CD4-positive, alpha-beta T cell treated with Interferon gamma for 1 hour (primary cell): Measurements from ENCODE around the gene PCYT2.
A peak's percentile ranks its signal among the peaks of the same experiment; 100 is the strongest.
"Not testable (repeated sequence)": the region's sequence is repeated elsewhere in the genome, so short reads cannot be mapped to it uniquely, and the experiment has no call there.

ENCODE experiments used
- DNase-seq: peaks from one replicate; pipeline ENCODE4 v3.0.0-alpha.2; 2020

The PCYT2 gene

DNA sequence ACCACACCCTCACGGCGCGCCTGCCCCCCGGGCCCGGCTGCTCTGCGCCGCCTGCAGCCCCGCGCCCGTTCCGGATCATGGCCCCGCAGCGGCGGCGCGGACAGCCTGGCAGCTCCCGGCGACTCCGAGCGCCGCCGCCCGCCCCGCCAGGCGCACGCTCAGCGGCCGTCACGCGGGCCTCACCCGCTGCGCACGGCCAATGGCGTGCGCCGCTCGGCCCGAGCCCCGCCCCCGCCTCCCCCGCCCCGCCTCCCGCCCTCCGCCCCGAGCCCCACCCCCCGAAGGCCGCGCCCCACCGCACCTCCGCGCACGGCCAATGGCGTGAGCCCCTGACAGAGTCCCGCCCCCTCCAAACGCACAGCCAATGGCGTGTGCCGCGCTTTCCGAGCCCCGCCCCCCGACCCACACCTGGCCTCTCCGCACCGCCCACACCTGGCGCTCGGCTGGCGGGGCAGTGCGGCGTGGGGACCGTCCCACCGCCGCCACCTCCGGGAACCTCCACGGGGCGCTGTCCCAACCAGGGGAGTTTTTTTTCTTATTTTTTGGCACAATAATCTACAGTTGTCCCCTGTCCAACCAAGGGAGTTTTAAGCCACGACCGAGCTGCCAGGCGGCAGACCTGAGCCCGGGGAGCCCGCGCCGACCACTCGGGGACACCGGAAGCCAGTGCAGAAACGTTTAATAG lies at the start of gene PCYT2:
PCYT2 (minus strand) TSS at position 123 of the 685 bp plus-strand sequence; CDS start at position 79, 44 bp downstream.
- peak; percentile 91 for DNase-seq

DNA sequence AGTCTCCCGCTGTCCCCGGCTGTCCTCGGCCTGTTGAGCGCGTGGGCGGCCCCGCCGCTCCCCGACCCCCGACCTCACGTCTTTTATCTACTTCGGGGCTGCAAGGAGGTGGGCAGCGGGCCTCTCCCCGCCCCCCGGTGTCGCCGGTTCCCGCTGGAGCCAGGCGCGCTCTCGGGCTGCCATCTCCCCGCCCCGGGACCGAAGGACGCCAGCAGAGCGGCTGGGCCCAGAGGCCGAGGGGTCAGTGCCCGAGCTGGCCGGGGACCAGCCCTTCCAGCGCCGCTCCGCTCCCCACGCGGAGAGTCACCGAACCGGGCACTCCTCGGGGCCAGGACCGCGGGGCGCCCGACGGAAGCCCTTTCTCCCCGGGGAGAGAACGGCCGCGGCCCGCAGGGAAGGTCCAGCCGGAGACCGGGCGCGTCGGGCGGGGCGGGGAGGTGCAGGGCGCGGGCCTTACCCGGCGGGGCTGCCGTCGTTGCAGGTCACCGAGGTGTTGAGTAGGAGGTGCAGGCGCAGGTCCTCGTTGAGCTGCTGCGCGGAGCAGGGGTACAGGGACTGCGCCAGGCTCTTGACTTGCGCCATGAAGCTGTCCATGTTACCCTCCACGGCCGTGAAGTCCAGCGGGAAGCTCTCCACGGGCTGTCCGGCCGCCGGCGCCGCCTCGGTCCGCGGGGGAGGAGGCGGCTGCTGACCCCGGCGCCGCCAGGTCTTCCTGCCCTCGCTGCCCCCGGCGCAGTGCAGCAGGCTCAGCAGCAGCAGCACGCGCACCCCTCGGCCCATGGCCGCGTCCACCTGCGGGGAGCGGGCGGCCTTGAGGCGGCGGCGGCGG lies 49.1 kb upstream of the PCYT2 start:
- no peak for DNase-seq

DNA sequence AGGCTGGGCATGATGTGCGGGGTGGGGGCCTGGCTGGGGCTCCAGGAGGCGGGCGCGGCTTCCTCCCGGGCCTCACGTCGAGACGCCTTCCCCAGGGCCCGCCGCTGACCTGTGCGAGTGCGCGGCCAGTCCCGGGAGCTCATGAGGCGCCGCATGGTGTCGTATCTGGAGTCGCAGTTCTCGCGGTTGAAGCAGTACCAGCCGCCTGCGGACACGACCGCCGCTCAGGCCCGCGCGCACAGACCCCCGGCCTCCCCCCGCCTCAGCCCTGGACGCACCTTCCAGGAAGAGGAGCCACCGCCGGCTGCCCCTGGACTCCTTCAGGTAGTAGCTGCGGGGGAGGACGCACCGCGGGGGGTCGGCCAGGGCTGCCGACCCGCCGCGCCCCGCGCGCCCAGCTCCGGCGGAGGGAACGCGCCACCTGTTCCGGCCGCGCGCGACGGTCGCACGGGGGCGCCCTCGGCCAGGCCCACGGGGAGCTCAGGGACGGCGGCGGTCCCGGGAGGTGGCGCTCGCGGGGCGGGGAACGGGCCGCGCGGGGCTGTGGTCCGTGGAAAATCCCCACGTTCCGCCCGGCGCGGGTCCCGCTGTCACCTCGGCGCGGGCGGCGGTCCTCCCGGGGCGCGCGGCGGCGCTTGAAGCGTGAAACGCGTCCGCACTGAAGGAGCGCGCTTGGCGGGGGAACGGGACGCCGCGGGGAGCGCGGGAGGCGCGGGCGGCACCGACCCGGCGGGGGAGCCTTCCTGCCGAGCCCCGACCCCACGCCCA lies 48.3 kb upstream of the PCYT2 start:
- peak; percentile 77 for DNase-seq

DNA sequence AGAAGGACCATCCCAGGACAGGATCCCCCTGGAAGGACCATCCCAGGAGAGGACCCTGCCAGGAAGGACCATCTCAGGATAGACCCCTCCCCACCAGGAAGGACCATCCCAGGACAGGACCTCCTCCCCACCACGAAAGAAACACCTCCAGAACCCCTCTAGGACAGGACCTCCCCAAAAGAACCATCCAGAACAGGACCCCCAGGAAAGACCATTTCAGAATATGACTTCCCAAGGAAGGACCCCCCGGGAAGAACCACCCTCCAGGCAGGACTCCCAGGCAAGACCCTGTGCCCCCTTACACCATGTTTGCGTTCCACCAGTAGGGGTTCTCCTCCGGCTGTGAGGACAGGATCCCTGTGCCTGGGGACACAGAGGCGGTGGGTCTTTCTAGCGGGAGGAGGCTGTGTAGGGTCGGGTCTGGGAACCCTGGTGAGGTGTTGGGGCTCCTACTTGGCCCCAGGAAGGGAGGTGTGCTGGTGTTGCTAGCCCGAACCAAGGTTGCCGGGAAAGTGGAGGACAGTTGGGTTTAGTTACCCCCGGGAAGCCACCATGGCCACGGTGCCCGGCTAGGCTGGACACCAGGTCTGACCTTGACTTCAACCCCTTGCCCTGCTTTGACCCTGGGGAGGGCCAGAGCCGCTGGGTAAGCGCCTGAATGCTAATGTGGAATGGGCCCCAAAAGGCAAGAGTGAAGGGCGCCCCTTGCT lies 47.6 kb upstream of the PCYT2 start:
- no peak for DNase-seq

DNA sequence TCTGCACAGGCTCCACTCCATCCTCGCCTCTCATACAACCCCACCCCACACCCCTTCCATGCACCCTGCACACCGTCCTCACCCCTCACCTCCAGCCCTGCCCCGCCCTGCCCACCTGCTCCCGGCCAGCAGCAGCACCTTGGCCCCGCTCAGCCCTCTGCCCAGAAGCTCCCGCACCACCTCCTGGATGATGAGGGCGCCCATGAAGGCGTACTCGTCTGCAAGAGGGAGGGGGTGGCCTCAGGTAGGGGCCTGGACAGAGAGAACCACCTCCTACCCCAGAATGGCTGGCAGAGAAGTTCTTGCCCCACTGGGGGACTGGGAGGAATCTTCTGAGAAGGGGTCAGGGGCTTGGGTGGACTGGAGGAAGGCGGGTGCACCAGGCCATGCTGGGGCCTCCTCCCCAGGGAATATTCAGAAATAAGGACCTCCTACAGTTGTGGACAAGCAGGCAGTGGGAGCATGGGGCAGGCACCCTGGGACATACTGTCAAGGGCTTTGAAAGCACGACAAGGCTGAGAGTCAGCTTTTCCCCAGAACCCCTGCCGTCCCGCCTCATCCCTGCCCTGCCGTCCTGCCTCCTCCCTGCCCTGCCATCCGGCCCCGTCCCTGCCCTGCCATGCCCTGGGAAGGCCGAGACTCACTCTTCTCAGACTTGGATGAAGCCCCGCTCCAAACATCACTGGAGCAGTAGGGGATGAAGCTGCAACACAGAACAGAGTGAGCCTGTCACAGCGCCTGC lies 46.7 kb upstream of the PCYT2 start:
- no peak for DNase-seq

DNA sequence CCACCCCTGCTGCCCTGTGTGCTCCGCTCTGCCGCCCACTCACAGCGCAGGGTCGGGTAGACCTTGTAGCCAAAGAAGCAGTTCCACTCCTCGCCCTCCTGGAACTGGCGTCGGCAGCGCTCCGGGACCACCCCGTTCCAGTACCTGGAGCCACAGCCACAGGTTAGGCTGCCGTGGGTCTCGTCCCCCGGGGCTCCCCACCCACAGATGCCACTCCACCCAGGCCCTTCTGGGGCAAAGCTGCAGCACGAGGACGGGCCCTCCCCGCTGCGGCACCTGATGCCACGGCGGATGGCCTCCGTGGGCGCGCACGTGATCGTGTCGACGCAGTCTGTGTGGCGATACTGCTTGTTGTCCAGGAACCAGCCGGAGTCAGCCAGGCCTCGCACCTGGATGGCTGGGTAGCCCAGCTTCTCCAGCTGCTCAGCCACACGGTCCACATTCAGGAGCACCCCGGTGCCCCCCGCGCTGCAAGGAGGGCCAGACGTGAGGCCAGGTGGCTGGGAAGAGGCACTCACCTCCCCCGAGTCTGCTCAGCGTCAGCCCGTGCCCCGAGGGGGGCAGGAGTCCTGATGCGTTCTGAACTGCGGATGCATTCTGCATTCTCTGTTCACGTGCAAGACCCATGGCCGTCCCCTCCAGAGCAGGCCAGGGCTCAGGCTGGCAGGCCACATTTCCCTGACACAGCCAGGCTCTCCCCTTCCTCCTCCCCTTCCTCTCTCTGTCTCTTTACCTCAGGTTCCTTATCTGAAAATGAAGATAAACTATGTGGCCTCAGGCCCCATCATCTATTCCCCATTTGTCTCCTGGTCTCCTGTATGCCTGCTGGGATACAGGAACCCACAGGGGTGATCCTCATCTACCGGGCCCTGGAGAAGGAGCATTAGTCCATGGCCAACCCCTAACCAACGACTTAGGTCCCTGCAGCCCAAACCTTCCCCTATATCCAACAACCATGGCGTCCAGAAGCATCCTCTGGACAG lies 45.7 kb upstream of the PCYT2 start:
- no peak for DNase-seq

DNA sequence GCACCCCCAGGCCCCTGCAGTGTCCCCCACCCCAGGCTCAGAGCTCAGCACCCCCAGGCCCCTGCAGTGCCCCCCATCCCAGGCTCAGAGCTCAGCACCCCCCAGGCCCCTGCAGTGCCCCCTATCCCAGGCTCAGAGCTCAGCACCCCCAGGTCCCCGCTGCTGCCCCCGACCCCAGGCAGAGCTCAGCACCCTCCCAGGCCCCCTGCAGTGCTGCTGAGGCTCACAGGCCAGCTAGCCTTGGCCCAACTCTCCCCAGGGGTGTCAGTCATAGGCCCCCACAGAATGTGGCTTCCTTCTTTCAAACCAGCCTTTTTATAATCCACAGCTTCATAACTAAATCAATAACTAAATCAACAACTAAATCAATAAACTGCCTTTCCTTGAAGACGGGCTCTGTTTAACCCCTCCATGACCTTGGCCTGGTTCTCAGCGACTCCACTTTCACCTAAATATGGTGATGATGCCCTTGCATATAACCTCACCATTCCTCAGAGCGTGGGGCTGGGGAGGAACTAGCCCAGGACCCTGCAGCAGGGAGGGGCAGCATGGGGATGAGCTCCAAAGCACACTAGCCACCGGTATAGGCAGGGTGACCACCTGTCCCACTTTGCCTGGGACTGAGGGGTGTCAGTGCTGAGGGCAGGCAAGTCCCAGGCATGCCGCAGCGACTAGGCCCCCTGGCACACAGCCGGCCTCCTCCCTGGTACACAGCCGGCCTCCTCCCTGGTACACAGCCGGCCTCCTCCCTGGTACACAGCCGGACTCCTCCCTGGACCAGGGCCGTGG lies 44.8 kb upstream of the PCYT2 start:
- no peak for DNase-seq

DNA sequence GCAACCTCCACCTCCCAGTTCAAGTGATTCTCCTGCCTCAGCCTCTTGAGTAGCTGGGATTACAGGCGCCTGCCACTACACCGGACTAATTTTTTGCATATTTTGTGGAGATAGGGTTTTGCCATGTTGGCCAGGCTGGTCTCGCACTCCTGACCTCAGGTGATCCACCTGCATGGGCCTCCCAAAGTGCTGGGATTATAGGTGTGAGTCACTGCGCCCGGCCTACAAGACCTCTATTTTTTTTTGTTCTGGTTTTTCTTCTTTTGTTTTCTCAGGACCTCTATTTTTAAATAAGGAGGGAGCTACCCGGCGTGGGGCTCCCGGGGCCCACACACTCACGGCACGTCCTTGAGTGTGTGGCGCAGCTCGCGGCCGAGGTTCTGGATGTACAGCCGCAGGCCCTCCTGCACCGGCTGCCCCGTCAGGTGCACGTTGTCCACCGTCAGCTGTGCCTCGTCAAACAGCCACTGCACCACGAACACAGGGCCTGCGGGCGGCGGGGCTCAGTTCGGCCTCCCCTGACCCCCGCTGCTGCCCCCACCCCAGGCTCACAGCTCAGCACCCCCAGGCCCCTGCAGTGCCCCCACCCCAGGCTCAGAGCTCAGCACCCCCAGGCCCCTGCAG lies 44.0 kb upstream of the PCYT2 start:
- no peak for DNase-seq

DNA sequence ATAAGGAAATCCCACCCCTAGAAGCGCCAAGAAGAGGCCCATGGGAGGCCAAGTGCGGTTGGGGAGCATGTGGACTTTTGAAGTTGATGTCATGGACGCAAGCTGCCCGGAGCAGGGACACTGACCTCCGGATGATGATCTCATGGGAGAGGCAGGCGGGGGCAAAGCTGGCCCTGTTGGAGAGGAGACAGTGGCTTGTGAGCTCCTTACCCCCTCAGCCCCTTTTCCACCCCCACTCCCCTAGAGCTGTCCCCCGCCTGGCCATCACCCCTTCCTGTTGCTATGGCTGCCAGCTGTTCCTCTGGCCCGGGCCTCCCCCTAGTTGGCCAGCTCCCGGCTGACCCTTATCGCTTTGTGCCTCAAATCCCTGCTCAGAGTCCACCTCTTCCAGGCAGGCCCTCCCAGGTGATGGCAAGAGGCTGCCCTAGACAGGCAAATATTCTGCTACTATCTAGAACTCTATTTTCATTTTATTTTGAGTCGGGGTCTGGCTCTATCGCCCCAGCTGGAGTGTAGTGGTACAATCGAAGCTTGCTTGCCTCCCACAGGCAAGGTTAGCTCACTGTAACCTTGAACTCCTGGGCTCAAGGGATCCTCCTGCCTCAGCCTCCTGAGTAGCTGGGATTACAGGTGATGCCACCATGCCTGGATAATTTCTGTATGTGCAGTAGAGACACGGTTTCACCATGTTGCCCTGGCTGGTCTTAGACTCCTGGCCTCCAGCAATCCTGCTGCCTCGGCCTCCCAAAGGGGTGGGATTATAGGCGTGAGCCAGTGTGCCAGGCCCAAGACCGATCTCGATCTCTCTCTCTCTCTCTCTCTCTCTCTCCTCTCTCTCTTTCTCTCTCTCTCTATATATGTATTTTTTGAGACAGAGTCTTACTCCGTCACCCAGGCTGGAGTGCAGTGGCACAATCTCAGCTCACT lies 43.2 kb upstream of the PCYT2 start:
- DNase-seq, result no peak

DNA sequence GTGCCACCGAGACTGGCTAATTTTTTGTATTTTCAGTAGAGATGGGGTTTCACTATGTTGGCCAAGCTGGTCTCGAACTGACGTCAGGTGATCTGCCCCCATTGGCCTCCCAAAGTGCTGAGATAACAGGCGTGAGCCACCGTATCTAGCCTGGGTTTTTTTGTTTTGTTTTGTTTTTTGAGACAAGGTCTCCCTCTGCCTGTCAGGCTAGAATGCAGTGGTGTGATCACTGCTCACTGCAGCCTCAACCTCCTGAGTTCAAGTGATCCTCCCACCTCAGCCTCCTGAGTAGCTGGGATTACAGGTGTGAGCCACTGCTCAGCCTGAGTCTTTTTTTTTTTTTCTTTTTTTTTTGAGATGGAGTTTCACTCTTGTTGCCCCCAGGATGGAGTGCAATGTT lies 42.2 kb upstream of the PCYT2 start:
- DNase-seq, result not testable (repeated sequence)

DNA sequence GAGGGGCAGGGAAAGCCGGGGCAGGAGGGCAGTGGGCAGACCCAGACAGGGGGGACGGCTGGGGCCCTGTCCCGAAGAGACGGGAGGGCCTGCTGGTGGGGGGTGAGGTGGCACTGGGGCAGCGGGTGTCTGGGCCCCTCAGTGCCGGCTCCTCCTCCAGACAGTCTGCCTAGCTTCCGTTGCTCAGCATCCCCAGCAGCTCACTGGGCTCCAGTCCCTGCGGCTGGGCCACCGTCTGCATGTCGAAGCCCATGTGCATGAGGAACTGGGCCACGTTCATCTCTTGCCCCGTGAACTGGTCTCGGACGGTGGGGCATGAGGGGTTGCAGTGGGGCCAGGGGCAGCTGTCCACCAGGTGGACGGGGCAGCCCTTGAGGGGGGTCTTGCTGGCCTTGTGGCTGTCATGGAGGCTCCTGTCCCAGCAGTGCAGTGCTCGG lies 41.6 kb upstream of the PCYT2 start:
- no peak for DNase-seq

DNA sequence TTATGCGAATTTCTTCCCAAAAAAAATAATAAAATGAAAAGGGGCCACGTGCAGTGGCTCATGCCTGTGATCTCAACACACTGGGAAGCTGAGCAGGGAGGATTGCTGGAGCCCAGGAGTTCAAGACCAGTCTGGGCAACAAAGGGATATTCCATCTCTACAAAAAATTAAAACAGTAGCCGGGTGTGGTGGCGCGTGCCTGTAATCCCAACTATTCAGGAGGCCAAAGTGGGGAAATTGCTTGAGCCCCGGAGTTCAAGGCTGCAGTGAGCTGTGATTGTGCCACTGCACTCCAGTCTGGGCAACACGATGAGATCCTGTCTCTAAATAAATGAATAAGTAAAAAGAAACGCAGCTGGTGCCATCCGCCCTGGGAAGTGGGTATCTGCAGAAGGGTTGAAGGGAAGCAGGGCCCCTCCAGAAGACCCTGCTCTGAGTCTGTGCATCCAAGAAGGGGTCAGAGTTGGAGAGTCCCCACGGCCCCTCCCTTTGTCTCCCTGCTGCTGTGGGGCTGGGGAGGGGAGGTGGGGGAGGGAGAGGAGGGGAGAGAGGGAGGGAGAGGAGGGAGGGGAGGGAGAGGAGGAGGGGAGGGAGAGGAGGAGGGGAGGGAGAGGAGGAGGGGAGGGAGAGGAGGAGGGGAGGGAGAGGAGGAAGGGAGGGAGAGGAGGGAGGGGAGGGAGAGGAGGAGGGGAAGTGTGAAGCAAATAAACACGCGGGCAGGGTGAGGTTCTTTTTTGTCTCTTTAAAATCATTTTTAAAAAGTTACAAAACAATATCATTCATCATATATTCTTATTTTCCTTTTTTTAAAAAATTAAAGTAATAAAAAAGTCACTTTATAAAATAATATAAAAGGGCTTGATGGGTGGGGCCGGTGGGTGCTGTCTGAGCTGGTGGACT lies 40.8 kb upstream of the PCYT2 start:
- DNase-seq, result no peak

DNA sequence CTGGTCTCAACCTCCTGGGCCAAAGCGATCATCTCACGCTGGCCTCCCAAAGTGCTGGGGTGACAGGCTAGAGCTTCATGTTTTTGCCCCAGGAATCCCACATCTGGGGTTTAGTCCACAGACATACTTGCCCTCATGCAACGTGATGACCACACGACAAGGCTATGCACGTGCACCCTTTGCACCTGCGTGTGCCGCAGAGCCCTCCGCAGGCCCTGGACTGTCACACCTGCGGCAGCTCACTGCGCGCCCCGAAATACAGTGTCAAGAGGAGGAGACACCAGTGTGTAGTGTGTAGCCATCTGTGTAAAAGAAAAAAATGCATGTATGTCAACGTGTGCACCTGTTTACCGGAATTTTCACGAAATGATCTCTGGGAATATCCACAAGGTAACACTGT lies 39.3 kb upstream of the PCYT2 start:
- no peak for DNase-seq

DNA sequence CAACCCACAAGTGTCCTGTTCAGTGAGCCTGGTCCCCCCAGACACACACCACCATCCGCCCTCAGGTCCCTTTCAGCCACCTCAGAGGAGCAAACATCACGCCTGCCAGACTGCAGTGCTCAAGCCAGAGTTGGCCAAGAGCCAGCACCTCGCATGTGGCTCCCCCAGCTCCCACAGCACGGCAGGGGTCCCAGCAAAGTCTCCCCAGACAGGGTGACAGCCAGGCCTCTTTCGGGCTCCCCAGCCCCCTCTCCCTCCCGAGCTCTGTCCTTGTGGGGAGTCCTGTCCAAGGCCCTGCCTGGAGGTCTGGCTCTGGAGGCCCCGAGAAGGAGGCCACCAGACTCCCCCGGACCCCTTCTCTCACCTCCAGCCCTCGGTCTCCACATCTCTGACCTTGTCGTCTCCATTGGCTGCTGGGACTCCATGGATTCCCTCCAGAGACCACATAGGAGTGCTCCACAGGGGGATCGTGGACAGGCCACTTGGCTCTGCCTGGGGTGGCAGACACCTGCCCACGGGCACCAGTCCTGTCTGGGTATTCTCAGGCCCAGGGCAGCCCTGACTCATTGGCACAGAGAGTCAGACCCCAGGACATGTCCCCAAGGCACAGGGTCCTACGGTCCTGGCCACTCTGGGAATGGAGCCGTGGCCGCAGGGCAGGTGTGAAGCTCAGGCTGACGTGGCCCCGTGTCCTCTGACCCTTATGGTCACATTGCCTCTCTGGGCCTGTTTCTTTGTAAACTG lies 37.6 kb upstream of the PCYT2 start:
- DNase-seq, result no peak

DNA sequence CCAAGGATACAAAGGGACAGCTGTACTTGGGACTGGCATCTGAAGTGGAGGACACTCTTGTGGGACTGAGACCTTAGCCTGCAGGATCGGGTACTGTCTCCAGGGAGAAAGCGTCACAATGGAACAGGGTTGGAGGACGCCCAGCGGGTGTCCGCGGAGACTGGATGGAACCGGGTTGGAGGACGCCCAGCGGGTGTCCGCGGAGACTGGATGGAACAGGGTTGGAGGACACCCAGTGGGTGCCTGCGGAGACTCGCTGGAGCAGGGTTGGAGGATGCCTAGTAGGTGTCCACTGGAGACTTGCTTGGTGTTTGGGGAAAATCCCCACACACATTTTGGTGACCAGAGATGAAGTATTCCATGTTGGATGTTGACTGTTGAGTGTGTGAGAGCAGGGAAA lies 36.0 kb upstream of the PCYT2 start, which contains the start of gene MYADML2:
MYADML2 (minus strand) TSS at position 45 of the 400 bp plus-strand sequence. CDS start 5,492 bp downstream, outside the sequence.
- no peak for DNase-seq

DNA sequence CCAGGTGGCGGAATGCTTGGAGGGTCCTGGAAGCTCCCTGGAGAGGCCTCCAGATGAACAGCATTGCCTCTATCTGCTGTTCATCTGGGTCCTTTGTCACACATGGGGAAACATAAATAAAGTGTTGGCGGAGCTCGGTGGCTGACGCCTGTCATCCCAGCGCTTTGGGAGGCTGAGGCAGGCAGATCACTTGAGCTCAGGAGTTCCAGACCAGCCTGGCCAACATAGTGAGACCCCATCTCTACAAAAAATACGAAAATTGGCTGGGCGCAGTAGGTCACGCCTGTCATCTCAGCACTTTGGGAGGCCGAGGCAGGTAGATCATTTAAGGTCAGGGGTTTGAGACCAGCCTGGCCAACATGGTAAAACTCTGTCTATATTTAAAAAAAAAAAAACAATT lies 33.7 kb upstream of the PCYT2 start:
- no peak for DNase-seq
